Large intestine (tissue), 12 donors: ENCODE results near the gene KRTAP4-1. TPM values are rescaled to one million over a fixed set of nuclear protein-coding genes. Genes with fewer than 3 reads are reported as not detected.
"Not testable (repeated sequence)": the region's sequence is repeated elsewhere in the genome, so short reads cannot be mapped to it uniquely, and the experiment has no call there.

ENCODE experiments used
- DNase-seq, 2 donors: peaks; one replicate each; pipeline versions ENCODE4 v3.0.0 to v3.0.0-alpha.2; 2013
- H3K27ac ChIP-seq: one replicate; pipeline ENCODE4 v1.5.1; 2013; ENCODE audit warnings: low read length
- H3K27me3 ChIP-seq: 2 replicates; pipeline ENCODE4 v1.6.1; 2013; ENCODE audit warnings: low read length; ENCODE audit not compliant: control insufficient read depth, insufficient read depth
- H3K36me3 ChIP-seq: 2 replicates; pipeline ENCODE4 v1.6.1; 2013; ENCODE audit warnings: low read length; ENCODE audit not compliant: control insufficient read depth, insufficient read depth
- H3K4me1 ChIP-seq: one replicate; pipeline ENCODE4 v1.6.1; 2013; ENCODE audit warnings: low read length; ENCODE audit not compliant: control insufficient read depth, insufficient read depth
- H3K4me3 ChIP-seq: one replicate; pipeline ENCODE4 v1.5.1; 2013; ENCODE audit warnings: low read length
- H3K9me3 ChIP-seq: one replicate; pipeline ENCODE4 v1.6.1; 2013; ENCODE audit warnings: mild to moderate bottlenecking, low read depth, low read length, moderate library complexity; ENCODE audit not compliant: control insufficient read depth
- WGBS: methylation state at CpG from one replicate; pipeline ENCODE4 v1.1.5; 2013; ENCODE audit warnings: low lambda C conversion rate; ENCODE audit not compliant: insufficient coverage; 5-methylcytosine and 5-hydroxymethylcytosine counted together
- long read RNA-seq, 11 donors: transcript quantifications; one replicate each; lab custom pipeline, GENCODE V29; 2026
- polyA plus RNA-seq: library from polyadenylated mRNA; unstranded; fragments of 120-200 nt; gene quantifications from one replicate; pipeline ENCODE4 v1.2.1, GENCODE V29; 2013

KRTAP4-1 gene
- not detected for polyA plus RNA-seq
- long read RNA-seq, donor 1 = 0 reads
- long read RNA-seq, donor 2 = 0 reads
- long read RNA-seq, donor 3 = 0 reads
- long read RNA-seq, donor 4 = 0 reads
- long read RNA-seq, donor 5 = 0 reads
- long read RNA-seq, donor 6 = 0 reads
- long read RNA-seq, donor 7 = 0 reads
- long read RNA-seq, donor 8 = 0 reads
- long read RNA-seq, donor 9 = 0 reads
- long read RNA-seq, donor 10 = 0 reads
- long read RNA-seq, donor 11 = 0 reads

GRCh38 chr17:41184480-41184961 is at the start of gene KRTAP4-1:
Gene KRTAP4-1 (minus strand): TSS chr17:41184911. CDS start chr17:41184854, 57 bp downstream.
- DNase-seq = no peak
- Histone ChIP-seq H3K27ac (no peak within 1 kb of the TSS), H3K4me3 (no peak within 1 kb of the TSS), H3K36me3 (no peaks in the 10 kb centered on the region), H3K4me1 (peaks cover 6% of the 10 kb centered on the region), H3K9me3 (peaks cover 2% of the 10 kb centered on the region), H3K27me3 (peaks cover 37% of the 10 kb centered on the region)
- no CpG with 5 or more reads among the region's 9 CpGs for WGBS

- H3K27me3 ChIP-seq, DNase-seq, H3K36me3 ChIP-seq, H3K27ac ChIP-seq, H3K4me3 ChIP-seq, H3K9me3 ChIP-seq, H3K4me1 ChIP-seq: not testable (repeated sequence)
- WGBS = no CpG with 5 or more reads among the region's 1 CpG
Observed at GRCh38 chr17:41232399-41233105, 47.8 kb upstream of the KRTAP4-1 start, which contains the start of gene KRTAP9-3. Gene KRTAP9-3 (plus strand): TSS chr17:41232449. CDS start chr17:41232502, 53 bp downstream.

GRCh38 chr17:41231731-41232130 is 47.0 kb upstream of the KRTAP4-1 start:
- peaks cover 8% of the 10 kb centered on the region for H3K27me3 ChIP-seq
- no peak overlapping the region for H3K27ac ChIP-seq
- no peaks in the 10 kb centered on the region for H3K9me3 ChIP-seq
- no peaks in the 10 kb centered on the region for H3K4me1 ChIP-seq
- no peak for DNase-seq
- no CpG with 5 or more reads among the region's 6 CpGs for WGBS
- H3K4me3 ChIP-seq = no peak overlapping the region
- H3K36me3 ChIP-seq = no peaks in the 10 kb centered on the region

DNA sequence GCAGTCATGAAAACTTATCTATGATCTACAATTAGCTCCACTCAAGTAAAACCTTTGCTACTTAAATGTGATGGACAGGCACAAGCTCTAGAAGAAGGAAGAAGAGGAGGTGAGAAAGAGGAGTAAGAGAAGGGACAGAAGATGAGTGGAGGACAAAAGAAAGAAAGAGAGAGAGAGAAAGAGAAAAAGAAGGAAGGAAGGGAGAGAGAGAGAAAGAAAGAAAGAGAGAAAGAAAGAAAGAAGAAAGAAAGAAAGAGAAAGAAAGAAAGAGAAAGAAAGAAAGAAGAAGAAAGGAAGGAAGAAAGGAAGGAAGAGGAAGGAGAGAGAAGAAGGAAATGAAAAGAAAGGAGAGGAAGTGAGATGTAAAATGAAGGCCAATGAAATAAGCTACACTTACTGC is 45.4 kb upstream of the KRTAP4-1 start:
- no peaks in the 10 kb centered on the region for H3K36me3 ChIP-seq
- no peak overlapping the region for H3K27ac ChIP-seq
- no peak for DNase-seq
- H3K4me3 ChIP-seq = no peak overlapping the region
- no peaks in the 10 kb centered on the region for H3K4me1 ChIP-seq
- peaks cover 12% of the 10 kb centered on the region for H3K27me3 ChIP-seq
- H3K9me3 ChIP-seq = no peaks in the 10 kb centered on the region

DNA sequence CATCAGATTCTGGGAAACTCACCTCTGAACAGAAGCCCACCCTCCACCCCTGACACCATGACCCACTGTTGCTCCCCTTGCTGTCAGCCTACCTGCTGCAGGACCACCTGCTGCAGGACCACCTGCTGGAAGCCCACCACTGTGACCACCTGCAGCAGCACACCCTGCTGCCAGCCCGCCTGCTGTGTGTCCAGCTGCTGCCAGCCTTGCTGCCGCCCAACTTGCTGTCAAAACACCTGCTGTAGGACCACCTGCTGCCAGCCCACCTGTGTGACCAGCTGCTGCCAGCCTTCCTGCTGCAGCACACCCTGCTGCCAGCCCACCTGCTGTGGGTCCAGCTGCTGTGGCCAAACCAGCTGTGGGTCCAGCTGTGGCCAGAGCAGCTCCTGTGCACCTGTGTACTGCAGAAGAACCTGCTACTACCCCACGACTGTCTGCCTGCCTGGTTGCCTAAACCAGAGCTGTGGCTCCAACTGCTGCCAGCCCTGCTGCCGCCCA is 41.9 kb upstream of the KRTAP4-1 start, which contains the start of gene KRTAP9-2:
TSS of gene KRTAP9-2 (plus strand) at position 51 of the 498 bp plus-strand sequence. CDS start at position 58, 7 bp downstream.
- not testable (repeated sequence) for H3K4me1 ChIP-seq, H3K27ac ChIP-seq, DNase-seq, H3K36me3 ChIP-seq, H3K4me3 ChIP-seq, H3K9me3 ChIP-seq, H3K27me3 ChIP-seq
- no CpG with 5 or more reads among the region's 4 CpGs for WGBS

DNA sequence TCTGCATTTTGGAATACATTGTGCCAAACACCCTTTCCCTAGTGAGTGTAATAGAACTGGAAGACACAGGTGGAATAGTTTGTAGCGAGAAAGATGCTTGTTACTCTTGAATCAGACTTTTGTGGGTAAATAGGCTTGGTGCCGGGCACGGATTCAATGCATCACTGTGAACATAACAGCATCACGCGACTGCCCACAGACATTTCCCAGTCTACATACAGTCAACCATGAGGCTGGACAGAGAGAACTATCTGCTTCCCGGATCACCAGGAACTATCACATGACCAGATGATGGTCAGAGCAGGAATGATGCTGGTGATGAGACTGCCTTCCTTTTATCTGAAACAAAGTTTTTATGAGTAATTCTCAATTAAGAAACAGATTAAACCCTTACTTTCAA is 41.3 kb upstream of the KRTAP4-1 start:
- Histone ChIP-seq H3K4me3 (no peak overlapping the region), H3K27me3 (peaks cover 4% of the 10 kb centered on the region), H3K36me3 (no peaks in the 10 kb centered on the region), H3K27ac (no peak overlapping the region), H3K9me3 (no peaks in the 10 kb centered on the region), H3K4me1 (no peaks in the 10 kb centered on the region)
- no peak for DNase-seq
- no CpG with 5 or more reads among the region's 6 CpGs for WGBS

GRCh38 chr17:41223821-41224220 is 39.1 kb upstream of the KRTAP4-1 start:
- H3K4me3 ChIP-seq = no peak overlapping the region
- no peaks in the 10 kb centered on the region for H3K4me1 ChIP-seq
- H3K27ac ChIP-seq = no peak overlapping the region
- DNase-seq = no peak
- H3K9me3 ChIP-seq = no peaks in the 10 kb centered on the region
- H3K36me3 ChIP-seq = no peaks in the 10 kb centered on the region
- H3K27me3 ChIP-seq = peaks cover 4% of the 10 kb centered on the region
- WGBS = no CpG with 5 or more reads among the region's 2 CpGs

DNA sequence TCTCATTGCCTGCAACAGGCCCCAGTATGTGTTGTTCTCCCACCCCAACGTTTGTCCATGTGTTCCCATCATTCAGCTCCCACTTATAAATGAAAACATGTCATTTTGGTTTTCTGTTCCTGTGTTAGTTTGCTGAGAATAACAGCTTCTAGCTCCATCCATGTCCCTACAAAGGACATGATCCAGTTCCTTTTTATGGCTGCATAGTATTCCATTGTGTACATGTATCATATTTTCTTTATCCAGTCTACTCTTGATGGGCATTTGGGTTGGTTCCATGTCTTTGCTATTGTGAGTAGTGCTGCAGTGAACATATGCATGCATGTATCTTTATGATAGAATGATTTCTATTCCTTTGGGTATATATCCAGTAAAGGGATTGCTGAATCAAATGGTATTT is 31.0 kb upstream of the KRTAP4-1 start:
- Histone ChIP-seq H3K9me3 (no peaks in the 10 kb centered on the region), H3K27me3 (peaks cover 3% of the 10 kb centered on the region), H3K27ac (no peak overlapping the region), H3K4me1 (no peaks in the 10 kb centered on the region), H3K4me3 (no peak overlapping the region), H3K36me3 (no peaks in the 10 kb centered on the region)
- DNase-seq = no peak
- no CpG with 5 or more reads among the region's 1 CpG for WGBS

DNA sequence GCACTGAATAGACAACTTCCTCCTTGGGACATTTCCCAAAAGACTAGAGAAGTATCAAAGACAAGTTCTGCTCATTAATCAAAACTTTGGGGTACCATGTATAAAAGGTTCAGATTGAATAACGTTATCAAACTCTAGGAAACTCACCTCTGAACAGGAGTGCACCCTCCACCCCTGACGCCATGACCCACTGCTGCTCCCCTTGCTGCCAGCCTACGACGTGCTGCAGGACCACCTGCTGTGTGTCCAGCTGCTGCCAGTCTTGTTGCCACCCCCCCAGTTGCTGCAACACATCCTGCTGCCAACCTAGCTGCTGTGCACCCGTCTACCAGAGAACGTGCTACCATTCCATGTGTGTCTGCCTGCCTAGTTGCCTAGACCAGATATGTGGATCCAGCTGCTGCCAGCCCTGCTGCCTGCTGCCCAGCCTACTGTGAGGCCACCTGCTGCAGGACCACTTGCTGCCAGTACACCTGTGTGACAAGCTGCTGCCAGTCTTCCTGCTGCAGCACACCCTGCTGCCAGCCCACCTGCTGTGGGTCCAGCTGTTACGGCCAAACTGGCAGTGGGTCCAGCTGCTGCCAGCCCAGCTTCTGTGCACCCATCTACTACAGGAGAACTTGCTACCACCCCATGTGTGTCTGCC is 27.9 kb upstream of the KRTAP4-1 start:
- H3K9me3 ChIP-seq = no peaks in the 10 kb centered on the region
- H3K36me3 ChIP-seq = no peaks in the 10 kb centered on the region
- no peak overlapping the region for H3K4me3 ChIP-seq
- no CpG with 5 or more reads among the region's 7 CpGs for WGBS
- peaks cover 10% of the 10 kb centered on the region for H3K27me3 ChIP-seq
- H3K4me1 ChIP-seq = no peaks in the 10 kb centered on the region
- DNase-seq = no peak
- no peak overlapping the region for H3K27ac ChIP-seq

DNA sequence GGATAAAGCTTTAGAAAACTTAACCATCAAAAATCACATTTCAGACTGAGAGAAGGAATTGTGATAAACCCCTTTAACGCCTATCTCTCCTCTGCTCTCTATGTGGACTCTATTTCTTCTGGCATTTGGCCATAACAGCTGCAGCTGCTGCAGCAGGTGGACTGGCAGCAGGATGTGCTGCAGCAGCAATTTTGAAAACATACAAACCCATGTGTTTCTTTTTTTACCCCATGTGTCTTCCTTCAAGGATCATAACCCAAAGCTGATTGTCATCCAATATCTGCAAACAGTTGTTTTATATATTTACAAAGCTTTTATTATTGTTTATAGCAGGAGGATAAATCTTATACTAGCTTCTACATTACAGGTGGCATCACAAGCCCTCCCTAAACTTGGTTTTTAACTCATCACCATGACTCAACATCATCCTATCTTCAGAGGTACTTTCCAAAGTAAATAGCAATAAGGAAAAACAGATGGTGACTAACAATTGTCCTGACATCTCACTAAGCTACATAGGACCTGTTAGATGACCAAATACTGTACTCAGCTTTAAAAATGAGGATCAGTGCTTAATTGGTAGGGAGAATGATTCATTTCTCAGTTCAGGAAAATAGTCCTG is 27.2 kb upstream of the KRTAP4-1 start:
- Histone ChIP-seq H3K27me3 (peaks cover 10% of the 10 kb centered on the region), H3K9me3 (no peaks in the 10 kb centered on the region), H3K27ac (no peak overlapping the region), H3K36me3 (no peaks in the 10 kb centered on the region), H3K4me1 (no peaks in the 10 kb centered on the region), H3K4me3 (no peak overlapping the region)
- DNase-seq = no peak
- WGBS = no CpG with 5 or more reads among the region's 1 CpG
